ENCODE results near the gene NXT1.

DNA sequence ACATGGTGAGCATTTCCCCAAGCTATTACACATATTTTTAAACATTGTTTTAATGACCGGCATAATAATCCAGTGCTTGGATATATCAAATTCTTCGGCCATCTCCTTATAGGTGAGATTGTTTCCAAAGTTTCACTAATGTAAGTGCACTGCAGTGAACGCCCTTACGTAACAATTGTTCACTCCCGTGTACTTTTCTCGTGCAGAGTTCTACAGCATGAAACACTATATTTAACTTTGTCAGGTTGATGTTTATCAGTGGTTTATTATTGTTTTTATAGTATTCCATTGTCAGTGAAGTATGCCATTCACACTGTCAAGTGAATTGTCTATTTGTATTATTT is 7.9 kb downstream of the NXT1 start:
- TF ChIP-seq, protein P1, sequence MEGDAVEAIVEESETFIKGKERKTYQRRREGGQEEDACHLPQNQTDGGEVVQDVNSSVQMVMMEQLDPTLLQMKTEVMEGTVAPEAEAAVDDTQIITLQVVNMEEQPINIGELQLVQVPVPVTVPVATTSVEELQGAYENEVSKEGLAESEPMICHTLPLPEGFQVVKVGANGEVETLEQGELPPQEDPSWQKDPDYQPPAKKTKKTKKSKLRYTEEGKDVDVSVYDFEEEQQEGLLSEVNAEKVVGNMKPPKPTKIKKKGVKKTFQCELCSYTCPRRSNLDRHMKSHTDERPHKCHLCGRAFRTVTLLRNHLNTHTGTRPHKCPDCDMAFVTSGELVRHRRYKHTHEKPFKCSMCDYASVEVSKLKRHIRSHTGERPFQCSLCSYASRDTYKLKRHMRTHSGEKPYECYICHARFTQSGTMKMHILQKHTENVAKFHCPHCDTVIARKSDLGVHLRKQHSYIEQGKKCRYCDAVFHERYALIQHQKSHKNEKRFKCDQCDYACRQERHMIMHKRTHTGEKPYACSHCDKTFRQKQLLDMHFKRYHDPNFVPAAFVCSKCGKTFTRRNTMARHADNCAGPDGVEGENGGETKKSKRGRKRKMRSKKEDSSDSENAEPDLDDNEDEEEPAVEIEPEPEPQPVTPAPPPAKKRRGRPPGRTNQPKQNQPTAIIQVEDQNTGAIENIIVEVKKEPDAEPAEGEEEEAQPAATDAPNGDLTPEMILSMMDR (conservative IDR thresholded peaks at IDR 0.05), result no peak
- TF ChIP-seq ZFX (IDR thresholded peaks at IDR 0.05), result no peak

Measured in C4-2B (cell line).